Measurements from ENCODE around the gene HOXD4.

DNA sequence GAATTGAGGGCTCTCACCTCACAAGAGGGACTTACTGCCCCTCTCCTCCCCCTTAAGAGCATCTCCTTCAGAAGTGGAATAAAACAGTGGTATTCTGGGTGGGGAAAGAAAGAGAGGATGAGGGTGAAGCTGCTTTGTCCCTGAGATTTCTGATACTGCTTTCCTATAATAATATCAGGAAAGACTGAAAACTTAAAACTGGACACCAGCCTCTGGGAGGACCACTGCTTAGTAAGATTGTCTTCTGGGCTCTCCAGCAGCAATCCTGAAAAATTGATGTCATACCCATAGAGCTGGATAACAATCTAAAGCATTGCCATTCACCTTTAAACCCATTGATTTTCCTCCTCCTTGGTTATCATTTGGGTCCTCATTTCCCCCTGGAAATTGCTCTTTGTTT is 4.7 kb upstream of the HOXD4 start:
- TF ChIP-seq, protein P1, sequence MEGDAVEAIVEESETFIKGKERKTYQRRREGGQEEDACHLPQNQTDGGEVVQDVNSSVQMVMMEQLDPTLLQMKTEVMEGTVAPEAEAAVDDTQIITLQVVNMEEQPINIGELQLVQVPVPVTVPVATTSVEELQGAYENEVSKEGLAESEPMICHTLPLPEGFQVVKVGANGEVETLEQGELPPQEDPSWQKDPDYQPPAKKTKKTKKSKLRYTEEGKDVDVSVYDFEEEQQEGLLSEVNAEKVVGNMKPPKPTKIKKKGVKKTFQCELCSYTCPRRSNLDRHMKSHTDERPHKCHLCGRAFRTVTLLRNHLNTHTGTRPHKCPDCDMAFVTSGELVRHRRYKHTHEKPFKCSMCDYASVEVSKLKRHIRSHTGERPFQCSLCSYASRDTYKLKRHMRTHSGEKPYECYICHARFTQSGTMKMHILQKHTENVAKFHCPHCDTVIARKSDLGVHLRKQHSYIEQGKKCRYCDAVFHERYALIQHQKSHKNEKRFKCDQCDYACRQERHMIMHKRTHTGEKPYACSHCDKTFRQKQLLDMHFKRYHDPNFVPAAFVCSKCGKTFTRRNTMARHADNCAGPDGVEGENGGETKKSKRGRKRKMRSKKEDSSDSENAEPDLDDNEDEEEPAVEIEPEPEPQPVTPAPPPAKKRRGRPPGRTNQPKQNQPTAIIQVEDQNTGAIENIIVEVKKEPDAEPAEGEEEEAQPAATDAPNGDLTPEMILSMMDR (IDR thresholded peaks at IDR 0.05), result no peak
- TF ChIP-seq POLR2A (IDR thresholded peaks at IDR 0.05) (no peak), POLR2AphosphoS5 (IDR thresholded peaks at IDR 0.05) (no peak), EP300 (IDR thresholded peaks at IDR 0.05; ENCODE audit: low read depth) (no peak)

Measured in transverse colon (tissue), 4 donors.